RWPE2 (cell line): ENCODE measurements around the gene SMAD9.

Source experiments
- ATAC-seq: fragments of 200-7000 bp; cut with Tn5 transposase; 3 replicates; pipeline ENCODE4 v1.9.1; 2021; ENCODE audit warnings: low read depth
- DNase-seq: peaks from one replicate; pipeline ENCODE4 v3.0.0-alpha.2; 2020; ENCODE audit warnings: low spot score
- H3K27ac ChIP-seq: fragments of 450-650 bp; 2 replicates; pipeline ENCODE4 v1.5.1; 2017; ENCODE audit warnings: mild to moderate bottlenecking; ENCODE audit not compliant: poor library complexity, severe bottlenecking
- H3K27me3 ChIP-seq: fragments of 250-450 bp; sonication (Bioruptor Pico); 2 replicates; pipeline ENCODE4 v1.5.1; 2021; ENCODE audit warnings: mild to moderate bottlenecking, moderate library complexity; ENCODE audit not compliant: insufficient read depth, poor library complexity, severe bottlenecking
- H3K36me3 ChIP-seq: fragments of 250-450 bp; sonication (Bioruptor Pico); 2 replicates; pipeline ENCODE4 v1.5.1; 2020; ENCODE audit warnings: low read depth, mild to moderate bottlenecking, moderate library complexity
- H3K4me1 ChIP-seq: fragments of 250-450 bp; sonication (Bioruptor Pico); 2 replicates; pipeline ENCODE4 v1.5.1; 2021; ENCODE audit warnings: mild to moderate bottlenecking, moderate library complexity; ENCODE audit not compliant: insufficient read depth, poor library complexity, severe bottlenecking
- H3K4me3 ChIP-seq: fragments of 250-450 bp; sonication (Bioruptor Pico); 2 replicates; pipeline ENCODE4 v1.5.1; 2021; ENCODE audit warnings: mild to moderate bottlenecking, moderate library complexity; ENCODE audit not compliant: severe bottlenecking
- H3K9me3 ChIP-seq: fragments of 250-450 bp; sonication (Bioruptor Pico); 2 replicates; pipeline ENCODE4 v1.5.1; 2021; ENCODE audit warnings: mild to moderate bottlenecking, moderate library complexity; ENCODE audit not compliant: severe bottlenecking
- TF ChIP-seq, protein P1 (sequence below): fragments of 450-650 bp; IDR thresholded peaks from one replicate; pipeline ENCODE4 v1.5.1; 2017; ENCODE audit warnings: mild to moderate bottlenecking, moderate library complexity; ENCODE audit not compliant: poor library complexity, severe bottlenecking

The SMAD9 gene

DNA sequence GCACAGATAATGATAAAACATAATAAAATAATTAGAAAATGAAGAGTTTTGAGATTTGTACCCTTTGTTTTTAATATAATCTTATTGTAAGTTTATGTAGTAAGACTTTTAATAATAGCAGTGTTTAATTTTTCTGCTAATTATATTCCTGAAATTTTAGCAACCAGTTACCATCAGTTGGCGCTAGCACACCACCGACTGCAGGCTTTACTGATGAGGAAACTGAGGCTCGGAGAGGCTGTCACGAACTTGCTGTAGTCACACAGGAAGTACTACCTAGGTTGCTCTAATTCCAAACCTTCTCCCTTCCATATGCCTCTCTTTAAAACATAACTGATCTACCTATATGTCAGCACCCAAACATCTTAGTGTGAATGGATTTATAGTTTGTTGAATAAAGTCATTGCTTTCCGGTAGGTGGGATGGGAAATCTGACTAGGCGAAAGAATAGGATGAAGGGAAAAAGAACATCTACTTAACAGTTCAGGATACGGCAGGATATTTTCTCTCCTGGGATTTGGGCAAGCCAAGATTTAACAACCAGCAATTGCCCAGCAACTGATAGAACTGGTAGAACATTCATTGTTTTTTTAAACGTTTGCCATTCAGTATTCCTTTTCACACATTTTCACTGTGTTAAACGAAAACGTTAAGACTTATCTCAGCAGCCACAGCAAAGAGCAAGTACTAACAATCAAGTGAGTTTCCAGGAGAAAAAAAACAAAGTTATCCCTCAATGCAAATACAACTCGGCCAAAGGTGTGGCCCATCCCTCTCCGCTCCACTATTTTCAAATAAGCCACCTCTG, 101.8 kb downstream of the SMAD9 start:
- TF ChIP-seq, protein P1, sequence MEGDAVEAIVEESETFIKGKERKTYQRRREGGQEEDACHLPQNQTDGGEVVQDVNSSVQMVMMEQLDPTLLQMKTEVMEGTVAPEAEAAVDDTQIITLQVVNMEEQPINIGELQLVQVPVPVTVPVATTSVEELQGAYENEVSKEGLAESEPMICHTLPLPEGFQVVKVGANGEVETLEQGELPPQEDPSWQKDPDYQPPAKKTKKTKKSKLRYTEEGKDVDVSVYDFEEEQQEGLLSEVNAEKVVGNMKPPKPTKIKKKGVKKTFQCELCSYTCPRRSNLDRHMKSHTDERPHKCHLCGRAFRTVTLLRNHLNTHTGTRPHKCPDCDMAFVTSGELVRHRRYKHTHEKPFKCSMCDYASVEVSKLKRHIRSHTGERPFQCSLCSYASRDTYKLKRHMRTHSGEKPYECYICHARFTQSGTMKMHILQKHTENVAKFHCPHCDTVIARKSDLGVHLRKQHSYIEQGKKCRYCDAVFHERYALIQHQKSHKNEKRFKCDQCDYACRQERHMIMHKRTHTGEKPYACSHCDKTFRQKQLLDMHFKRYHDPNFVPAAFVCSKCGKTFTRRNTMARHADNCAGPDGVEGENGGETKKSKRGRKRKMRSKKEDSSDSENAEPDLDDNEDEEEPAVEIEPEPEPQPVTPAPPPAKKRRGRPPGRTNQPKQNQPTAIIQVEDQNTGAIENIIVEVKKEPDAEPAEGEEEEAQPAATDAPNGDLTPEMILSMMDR: no peak
- H3K36me3 ChIP-seq: peaks cover 9% of the 10 kb centered on the region; the same call in 1 of the 2 replicates
- H3K27me3 ChIP-seq: no peaks in the 10 kb centered on the region
- no peak for ATAC-seq
- peaks cover 5% of the 10 kb centered on the region for H3K4me1 ChIP-seq
- DNase-seq: no peak
- no peaks in the 10 kb centered on the region for H3K9me3 ChIP-seq
- H3K27ac ChIP-seq: no peak overlapping the region
- peak overlapping the region; percentile 85 for H3K4me3 ChIP-seq

DNA sequence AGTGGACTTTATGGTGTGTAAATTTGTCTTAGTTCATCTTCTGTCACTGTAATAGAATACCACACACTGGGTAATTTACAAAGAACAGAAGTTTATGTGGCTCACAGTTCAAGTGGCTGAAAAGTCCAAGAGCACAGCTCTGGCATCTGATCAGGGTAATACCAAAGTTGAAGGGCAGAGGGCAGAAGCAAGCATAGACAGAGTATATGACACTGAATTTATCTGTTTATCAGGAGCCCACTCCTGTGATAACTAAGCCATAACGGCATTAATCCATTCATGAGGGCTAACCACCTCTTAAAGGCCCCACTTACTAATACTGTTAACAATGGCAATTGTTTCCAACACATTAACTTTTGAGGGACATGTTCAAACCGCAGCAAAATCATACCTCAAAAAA, 105.0 kb downstream of the SMAD9 start:
- ATAC-seq: no peak
- Histone ChIP-seq H3K9me3 (no peaks in the 10 kb centered on the region), H3K36me3 (no peaks in the 10 kb centered on the region), H3K27ac (no peak overlapping the region), H3K4me3 (no peak overlapping the region), H3K4me1 (no peaks in the 10 kb centered on the region), H3K27me3 (no peaks in the 10 kb centered on the region)
- TF ChIP-seq, protein P1: no peak
- no peak for DNase-seq

DNA sequence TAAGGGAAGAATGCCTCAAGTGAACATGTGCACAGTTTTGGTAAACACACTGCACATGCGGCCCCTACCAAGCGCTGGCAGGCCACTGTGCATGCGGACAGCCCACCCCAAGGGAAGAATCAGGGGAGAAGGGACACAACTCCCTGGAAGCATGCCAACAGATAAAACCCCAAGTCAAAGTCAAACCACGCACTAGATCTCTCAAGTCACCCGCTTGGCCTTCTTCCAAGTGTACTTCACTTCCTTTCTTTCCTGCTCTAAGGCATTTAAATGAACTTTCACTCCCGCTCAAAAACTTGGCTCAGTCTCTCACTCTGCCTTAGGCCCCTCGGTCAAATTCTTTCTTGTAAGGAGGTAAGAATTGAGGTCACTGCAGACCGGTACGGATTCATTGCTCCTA, 105.6 kb downstream of the SMAD9 start:
- TF ChIP-seq, protein P1: no peak
- no peaks in the 10 kb centered on the region for H3K4me1 ChIP-seq
- ATAC-seq (no peak), DNase-seq (no peak)
- no peaks in the 10 kb centered on the region for H3K27me3 ChIP-seq
- H3K36me3 ChIP-seq: no peaks in the 10 kb centered on the region
- H3K9me3 ChIP-seq: no peaks in the 10 kb centered on the region
- H3K4me3 ChIP-seq: no peak overlapping the region
- H3K27ac ChIP-seq: no peak overlapping the region

- Histone ChIP-seq H3K9me3 (no peaks in the 10 kb centered on the region), H3K27me3 (no peaks in the 10 kb centered on the region), H3K4me3 (no peak overlapping the region), H3K36me3 (no peaks in the 10 kb centered on the region), H3K27ac (no peak overlapping the region), H3K4me1 (no peaks in the 10 kb centered on the region)
- TF ChIP-seq, protein P1: no peak
- ATAC-seq: no peak
- no peak for DNase-seq
These were observed 106.8 kb downstream of the SMAD9 start for GRCh38 chr13:36813225-36813624.

DNA sequence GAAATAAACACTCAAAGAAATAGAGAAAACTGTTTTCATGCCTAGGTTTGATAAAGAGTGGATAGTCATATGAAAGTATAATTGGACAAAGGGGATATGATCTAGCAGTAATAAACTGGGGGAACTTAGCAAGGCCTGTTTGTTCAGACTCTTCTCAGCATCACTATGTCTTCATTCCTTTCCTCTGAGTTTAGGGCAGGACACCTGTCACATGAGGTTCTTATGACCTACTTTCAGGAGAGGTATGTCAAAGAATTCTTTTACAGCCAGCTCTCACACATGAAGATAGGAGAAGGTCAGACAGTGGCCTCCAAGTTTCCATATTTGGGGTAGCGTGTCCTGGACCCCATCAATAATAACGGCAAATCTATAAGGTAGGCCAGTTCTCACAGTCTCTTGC, 112.4 kb downstream of the SMAD9 start:
- TF ChIP-seq, protein P1: no peak
- Histone ChIP-seq H3K4me3 (no peak overlapping the region), H3K36me3 (no peaks in the 10 kb centered on the region), H3K27me3 (no peaks in the 10 kb centered on the region), H3K9me3 (no peaks in the 10 kb centered on the region), H3K4me1 (no peaks in the 10 kb centered on the region), H3K27ac (no peak overlapping the region)
- DNase-seq (no peak), ATAC-seq (no peak)
